Caco-2 (cell line): Measurements from ENCODE around the gene GJD2. TPM values are rescaled to one million over a fixed set of nuclear protein-coding genes. Genes with fewer than 3 reads are reported as not detected.

ENCODE experiments used
- Bru-seq: library from RNA; stranded (reverse); fragments of 400-500 nt; gene quantifications from one replicate; lab custom pipeline; 2021; lab: Mats Ljungman, UMichigan
- BruChase-seq, 2 experiments: library from RNA; stranded (reverse); fragments of 400-500 nt; gene quantifications; one replicate each; lab custom pipeline; 2021; lab: Mats Ljungman, UMichigan
- BruUV-seq: library from RNA; stranded (reverse); fragments of 400-500 nt; replicated peaks from 2 replicates; lab custom pipeline; 2021; lab: Mats Ljungman, UMichigan
- CTCF ChIA-PET: fragments of 300-600 bp; sonication (Branson Sonifier 250); formaldehyde crosslinking; loops from one replicate; lab custom pipeline; 2022; ENCODE audit warnings: antibody characterized with exemption; lab: Charles Lee
- POLR2A ChIA-PET: fragments of 300-600 bp; sonication (Branson Sonifier 250); formaldehyde crosslinking; loops from one replicate; lab custom pipeline; 2022; ENCODE audit warnings: antibody characterized with exemption; lab: Charles Lee
- DNase-seq, 2 experiments: peaks; one replicate each; pipeline versions ENCODE4 v3.0.0 to v3.0.0-alpha.2; 2020 to 2022
- H3K27me3 ChIP-seq: replicated peaks from 2 replicates; pipeline ENCODE4 v1.6.0; 2011; ENCODE audit warnings: low read length; ENCODE audit not compliant: control insufficient read depth, insufficient read depth
- H3K36me3 ChIP-seq: 2 replicates; pipeline ENCODE4 v1.5.1; 2011; ENCODE audit warnings: low read length; ENCODE audit not compliant: control insufficient read depth, insufficient read depth
- H3K4me1 ChIP-seq: fragments of 250-450 bp; sonication (Bioruptor Pico); 2 replicates; pipeline ENCODE4 v1.5.1; 2020; ENCODE audit warnings: mild to moderate bottlenecking
- H3K4me3 ChIP-seq: 2 replicates; pipeline ENCODE4 v1.5.1; 2011; ENCODE audit warnings: low read depth, mild to moderate bottlenecking, control low read depth, low read length
- H3K9me3 ChIP-seq: fragments of 250-450 bp; sonication (Bioruptor Pico); 2 replicates; pipeline ENCODE4 v1.5.1; 2020; ENCODE audit warnings: mild to moderate bottlenecking, moderate library complexity
- H3K27ac Mint-ChIP-seq: one replicate; pipeline ENCODE4 v1.8.0; 2022; ENCODE audit warnings: mixed read lengths; ENCODE audit not compliant: unreplicated experiment
- H3K27me3 Mint-ChIP-seq: one replicate; pipeline ENCODE4 v1.8.0; 2022; ENCODE audit warnings: mixed read lengths; ENCODE audit not compliant: insufficient read depth, unreplicated experiment
- H3K36me3 Mint-ChIP-seq: one replicate; pipeline ENCODE4 v1.8.0; 2022; ENCODE audit warnings: mild to moderate bottlenecking, mixed read lengths; ENCODE audit not compliant: insufficient read depth, unreplicated experiment
- H3K4me1 Mint-ChIP-seq: one replicate; pipeline ENCODE4 v1.8.0; 2022; ENCODE audit warnings: low read depth, mixed read lengths; ENCODE audit not compliant: unreplicated experiment
- H3K4me3 Mint-ChIP-seq: one replicate; pipeline ENCODE4 v1.8.0; 2022; ENCODE audit warnings: mild to moderate bottlenecking, moderate library complexity, mixed read lengths; ENCODE audit not compliant: unreplicated experiment
- H3K9me3 Mint-ChIP-seq: one replicate; pipeline ENCODE4 v1.8.0; 2022; ENCODE audit warnings: mixed read lengths; ENCODE audit not compliant: unreplicated experiment
- CTCF ChIP-seq, 2 experiments: fragments of 200-600 bp in 1 of 2; IDR thresholded peaks; 1 replicate in 1 of 2; 2 replicates in 1 of 2; pipeline versions ENCODE4 v1.5.1 to v1.8.0; 2011 to 2022; ENCODE audit warnings: antibody characterized with exemption in 1 of 2, control low read depth in 1 of 2, inconsistent platforms in 1 of 2, low read depth in 1 of 2, low read length in 1 of 2, mild to moderate bottlenecking in 1 of 2, moderate library complexity in 1 of 2; ENCODE audit not compliant: insufficient read depth in 1 of 2, severe bottlenecking in 1 of 2, unreplicated experiment in 1 of 2
- intact Hi-C: fragments of 100-400 bp; cut with micrococcal nuclease; formaldehyde crosslinking; loops from one replicate; pipeline ENCODE4 v1.10.0; 2022; ENCODE audit not compliant: unreplicated experiment
- long read RNA-seq: library from polyadenylated mRNA; stranded (forward); transcript quantifications from one replicate; pipeline ENCODE4 v2.0.0, GENCODE V29; 2022
- total RNA-seq: library from RNA; stranded (reverse); gene quantifications from 2 replicates; pipeline ENCODE4 v1.2.3, GENCODE V29; 2022

Gene GJD2
- not detected in 2 replicates for total RNA-seq
- Bru-seq, nascent RNA, result not detected
- not detected for BruChase-seq, experiment 1, labeled RNA remaining after a 2-hour chase
- BruChase-seq, experiment 2, labeled RNA remaining after a 6-hour chase, result not detected
- long read RNA-seq, result 0 reads

- Histone ChIP-seq H3K36me3 (no peaks in the 10 kb centered on the region), H3K27me3 (no peaks in the 10 kb centered on the region), H3K4me1 (no peaks in the 10 kb centered on the region), H3K9me3 (no peaks in the 10 kb centered on the region), H3K4me3 (no peak within 1 kb of the TSS)
- POLR2A ChIA-PET, result no interaction called here
- DNase-seq, result no peak
- CTCF ChIA-PET, result no interaction called here
- Mint-ChIP-seq H3K4me1 (no peaks in the 10 kb centered on the region), H3K36me3 (no peaks in the 10 kb centered on the region), H3K9me3 (no peaks in the 10 kb centered on the region), H3K4me3 (no peak within 1 kb of the TSS), H3K27me3 (peaks cover 15% of the 10 kb centered on the region), H3K27ac (no peak within 1 kb of the TSS)
- intact Hi-C loops, result no loop called here
- no peak for TF ChIP-seq CTCF (IDR thresholded peaks at IDR 0.05; ENCODE audit: insufficient read depth in 1 of 2, low read depth in 1 of 2, low read length in 1 of 2, severe bottlenecking in 1 of 2, unreplicated experiment in 1 of 2)
- BruUV-seq, result no TSS peak
Observed at GRCh38 chr15:34754674-34755418, at the start of gene GJD2. Gene GJD2 (minus strand): TSS chr15:34754998. CDS start chr15:34754488, 510 bp downstream.

GRCh38 chr15:34804113-34804512 is 49.3 kb upstream of the GJD2 start:
- no peak for TF ChIP-seq CTCF (IDR thresholded peaks at IDR 0.05; ENCODE audit: insufficient read depth in 1 of 2, low read depth in 1 of 2, low read length in 1 of 2, severe bottlenecking in 1 of 2, unreplicated experiment in 1 of 2)
- no peaks in the 10 kb centered on the region for H3K4me1 Mint-ChIP-seq
- H3K4me1 ChIP-seq, result no peaks in the 10 kb centered on the region
- H3K4me3 ChIP-seq, result no peak overlapping the region
- intact Hi-C loops, result no loop called here
- peaks cover 2% of the 10 kb centered on the region for H3K27me3 Mint-ChIP-seq
- H3K36me3 ChIP-seq, result no peaks in the 10 kb centered on the region
- peaks cover 12% of the 10 kb centered on the region for H3K9me3 Mint-ChIP-seq
- no peak overlapping the region for H3K4me3 Mint-ChIP-seq
- H3K27me3 ChIP-seq, result no peaks in the 10 kb centered on the region
- peaks cover 6% of the 10 kb centered on the region; the same call in 1 of the 2 replicates for H3K9me3 ChIP-seq
- ChIA-PET POLR2A (no interaction called here), CTCF (no interaction called here)
- no TSS peak for BruUV-seq
- no peaks in the 10 kb centered on the region for H3K36me3 Mint-ChIP-seq
- no peak overlapping the region for H3K27ac Mint-ChIP-seq
- no peak for DNase-seq

- TF ChIP-seq CTCF (IDR thresholded peaks at IDR 0.05; ENCODE audit: insufficient read depth in 1 of 2, low read depth in 1 of 2, low read length in 1 of 2, severe bottlenecking in 1 of 2, unreplicated experiment in 1 of 2), result no peak
- H3K27me3 ChIP-seq, result no peaks in the 10 kb centered on the region
- peaks cover 12% of the 10 kb centered on the region for H3K9me3 Mint-ChIP-seq
- H3K36me3 Mint-ChIP-seq, result no peaks in the 10 kb centered on the region
- no peak overlapping the region for H3K4me3 Mint-ChIP-seq
- no peak overlapping the region for H3K27ac Mint-ChIP-seq
- CTCF ChIA-PET, result no interaction called here
- H3K36me3 ChIP-seq, result no peaks in the 10 kb centered on the region
- no peak for DNase-seq
- BruUV-seq, result no TSS peak
- POLR2A ChIA-PET, result no interaction called here
- intact Hi-C loops, result no loop called here
- H3K9me3 ChIP-seq, result peaks cover 3% of the 10 kb centered on the region; the same call in 1 of the 2 replicates
- H3K27me3 Mint-ChIP-seq, result peaks cover 2% of the 10 kb centered on the region
- H3K4me1 ChIP-seq, result no peaks in the 10 kb centered on the region
- H3K4me1 Mint-ChIP-seq, result no peaks in the 10 kb centered on the region
- no peak overlapping the region for H3K4me3 ChIP-seq
Observed at GRCh38 chr15:34802803-34803750, 48.3 kb upstream of the GJD2 start.
